Brain microvascular endothelial cell (primary cell): Measurements from ENCODE around the gene FRMD3.

Experiments
- DNase-seq: peaks from one replicate; pipeline ENCODE4 v3.0.0-alpha.2; 2020
- H3K27ac ChIP-seq: fragments of 250-450 bp; sonication (Bioruptor Pico); 2 replicates; pipeline ENCODE4 v1.5.1; 2020; ENCODE audit warnings: mild to moderate bottlenecking, moderate library complexity
- H3K27me3 ChIP-seq: fragments of 250-450 bp; sonication (Bioruptor Pico); replicated peaks from 2 replicates; pipeline ENCODE4 v1.5.1; 2020; ENCODE audit warnings: mild to moderate bottlenecking
- H3K36me3 ChIP-seq: fragments of 250-450 bp; sonication (Bioruptor Pico); replicated peaks from 2 replicates; pipeline ENCODE4 v1.5.1; 2020; ENCODE audit warnings: mild to moderate bottlenecking
- H3K4me3 ChIP-seq: 2 replicates; pipeline ENCODE4 v1.5.1; 2011; ENCODE audit warnings: low read depth, mild to moderate bottlenecking, control low read depth, low read length, moderate library complexity
- CTCF ChIP-seq: IDR thresholded peaks from 2 replicates; pipeline ENCODE4 v1.5.1; 2011; ENCODE audit warnings: low read depth, mild to moderate bottlenecking, moderate library complexity, low read length, control low read depth, inconsistent platforms; ENCODE audit errors: missing control alignments
- in situ Hi-C: cut with HindIII; loops from 2 replicates; pipeline ENCODE4 v1.10.0; 2017; ENCODE audit warnings: low sequenced_read_pairs, low pct_ligation_motif_present

FRMD3 gene

GRCh38 chr9:83433846-83434245, 104.4 kb downstream of the FRMD3 start:
- DNase-seq = no peak
- in situ Hi-C loops = no loop called here
- no peak for TF ChIP-seq CTCF
- H3K4me3 ChIP-seq = no peak overlapping the region
- H3K27ac ChIP-seq = no peak overlapping the region
- H3K36me3 ChIP-seq = no peaks in the 10 kb centered on the region
- H3K27me3 ChIP-seq = no peaks in the 10 kb centered on the region

GRCh38 chr9:83432877-83433550, 105.2 kb downstream of the FRMD3 start:
- Histone ChIP-seq H3K27me3 (no peaks in the 10 kb centered on the region), H3K27ac (no peak overlapping the region), H3K4me3 (no peak overlapping the region), H3K36me3 (no peaks in the 10 kb centered on the region)
- DNase-seq = no peak
- in situ Hi-C loops = no loop called here
- TF ChIP-seq CTCF = no peak

- Histone ChIP-seq H3K27ac (no peak overlapping the region), H3K36me3 (no peaks in the 10 kb centered on the region), H3K27me3 (no peaks in the 10 kb centered on the region), H3K4me3 (no peak overlapping the region)
- TF ChIP-seq CTCF = no peak
- in situ Hi-C loops = no loop called here
- DNase-seq = no peak
Observed at GRCh38 chr9:83432104-83432627, 106.0 kb downstream of the FRMD3 start.

GRCh38 chr9:83431101-83432060, 106.8 kb downstream of the FRMD3 start:
- Histone ChIP-seq H3K4me3 (no peak overlapping the region), H3K36me3 (no peaks in the 10 kb centered on the region), H3K27ac (no peak overlapping the region), H3K27me3 (no peaks in the 10 kb centered on the region)
- in situ Hi-C loops = no loop called here
- DNase-seq = no peak
- TF ChIP-seq CTCF = no peak

GRCh38 chr9:83430681-83431080, 107.5 kb downstream of the FRMD3 start:
- no peak for TF ChIP-seq CTCF
- in situ Hi-C loops = no loop called here
- Histone ChIP-seq H3K27me3 (no peaks in the 10 kb centered on the region), H3K4me3 (no peak overlapping the region), H3K36me3 (no peaks in the 10 kb centered on the region), H3K27ac (no peak overlapping the region)
- no peak for DNase-seq
